ENCODE measurements around the gene WFIKKN2. TPM values are rescaled to one million over a fixed set of nuclear protein-coding genes. Genes with fewer than 3 reads are reported as not detected.

Gene WFIKKN2
- total and polyA plus RNA-seq, 2 of the 13 experiments (the other 11 are each of a cell fraction or from before 2014, with no cell fraction given) = not detected

- TF ChIP-seq RBFOX2 (IDR thresholded peaks at IDR 0.05; ENCODE audit: low read depth, low read length) (no peak), ZNF430 (CRISPR knock-in tag; IDR thresholded peaks at IDR 0.05) (no peak; the same call in none of the 2 replicates), RAD51 (IDR thresholded peaks at IDR 0.05; ENCODE audit: borderline replicate concordance) (no peak), CREM (IDR thresholded peaks at IDR 0.05) (peak; percentile 89), CREM (CRISPR knock-in tag; IDR thresholded peaks at IDR 0.05) (no peak), GATAD2A (CRISPR knock-in tag; IDR thresholded peaks at IDR 0.05) (peak; percentile 97), AHDC1 (CRISPR knock-in tag; IDR thresholded peaks at IDR 0.05; ENCODE audit: borderline replicate concordance) (peak; percentile 95; the same call in 1 of the 2 replicates), RELA (CRISPR knock-in tag; IDR thresholded peaks at IDR 0.05) (no peak; the same call in 1 of the 2 replicates), KDM5A (IDR thresholded peaks at IDR 0.05; ENCODE audit: borderline replicate concordance, low read length) (no peak), DR1 (CRISPR knock-in tag; IDR thresholded peaks at IDR 0.05) (no peak), FIP1L1 (IDR thresholded peaks at IDR 0.05; ENCODE audit: borderline replicate concordance, insufficient read depth, low read depth, low read length) (no peak), STAG1 (CRISPR knock-in tag; IDR thresholded peaks at IDR 0.05) (peak; percentile 30; the same call in 1 of the 2 replicates), CBX5 (CRISPR knock-in tag; IDR thresholded peaks at IDR 0.05; ENCODE audit: borderline replicate concordance) (peak; percentile 79; the same call in 1 of the 2 replicates), HMGXB4 (CRISPR knock-in tag; IDR thresholded peaks at IDR 0.05; ENCODE audit: borderline replicate concordance in 1 of 2, low read depth in 1 of 2) (peak; percentile 29 to 51; a peak in 2 of 4 replicates), ZNF276 (CRISPR knock-in tag; IDR thresholded peaks at IDR 0.05; ENCODE audit: low read depth) (no peak), ZBTB42 (CRISPR knock-in tag; IDR thresholded peaks at IDR 0.05) (no peak), MTA3 (CRISPR knock-in tag; IDR thresholded peaks at IDR 0.05) (no peak), ZNF10 (CRISPR knock-in tag; IDR thresholded peaks at IDR 0.05; ENCODE audit: borderline replicate concordance, low read depth) (no peak), NR0B2 (CRISPR knock-in tag; IDR thresholded peaks at IDR 0.05) (no peak)
Observed at GRCh38 chr17:50890675-50891516, 55.5 kb downstream of the WFIKKN2 start (continued).
